GM23338 (cell line): Measurements from ENCODE around the gene PRR20D.
"Not testable (repeated sequence)": the region's sequence is repeated elsewhere in the genome, so short reads cannot be mapped to it uniquely, and the experiment has no call there.

Experiments
- CREB1 ChIP-seq: fragments of 250-450 bp; sonication (Bioruptor Pico); IDR thresholded peaks from 2 replicates; pipeline ENCODE4 v1.5.0; 2020; ENCODE audit warnings: low read depth, mild to moderate bottlenecking, moderate library complexity
- EZH2 ChIP-seq: fragments of 200-600 bp; sonication (generic); IDR thresholded peaks from one replicate; pipeline ENCODE4 v1.8.0; 2017; ENCODE audit warnings: antibody characterized with exemption, mild to moderate bottlenecking, low read depth; ENCODE audit not compliant: unreplicated experiment
- EZH2phosphoT487 ChIP-seq: fragments of 200-600 bp; sonication (generic); IDR thresholded peaks from one replicate; pipeline ENCODE4 v1.8.1; 2018; ENCODE audit warnings: antibody characterized with exemption; ENCODE audit not compliant: unreplicated experiment
- POLR2AphosphoS5 ChIP-seq: IDR thresholded peaks from 2 replicates; pipeline ENCODE4 v1.6.1; 2016; ENCODE audit warnings: antibody characterized with exemption, low read depth
- ZNF331 ChIP-seq: fragments of 250-450 bp; sonication (Bioruptor Pico); IDR thresholded peaks from 2 replicates; pipeline ENCODE4 v1.5.0; 2020; ENCODE audit warnings: low read depth, mild to moderate bottlenecking, moderate library complexity
- TF ChIP-seq, protein P1 (sequence below), 2 experiments: fragments of 200-600 bp in 1 of 2; sonication (generic) in 1 of 2; conservative IDR thresholded peaks; 2 replicates each; pipeline versions ENCODE4 v1.5.1 to v1.6.1; 2016 to 2017; ENCODE audit warnings: antibody characterized with exemption in 2 of 2, low read depth in 2 of 2, mild to moderate bottlenecking in 2 of 2, moderate library complexity in 1 of 2
- TF ChIP-seq, protein P2 (sequence below): IDR thresholded peaks from one replicate; pipeline ENCODE4 v1.6.1; 2018; ENCODE audit warnings: antibody characterized with exemption; ENCODE audit not compliant: unreplicated experiment
- TF ChIP-seq, protein P3 (sequence below): IDR thresholded peaks from 2 replicates; pipeline ENCODE4 v1.6.1; 2016; ENCODE audit warnings: antibody characterized with exemption

DNA sequence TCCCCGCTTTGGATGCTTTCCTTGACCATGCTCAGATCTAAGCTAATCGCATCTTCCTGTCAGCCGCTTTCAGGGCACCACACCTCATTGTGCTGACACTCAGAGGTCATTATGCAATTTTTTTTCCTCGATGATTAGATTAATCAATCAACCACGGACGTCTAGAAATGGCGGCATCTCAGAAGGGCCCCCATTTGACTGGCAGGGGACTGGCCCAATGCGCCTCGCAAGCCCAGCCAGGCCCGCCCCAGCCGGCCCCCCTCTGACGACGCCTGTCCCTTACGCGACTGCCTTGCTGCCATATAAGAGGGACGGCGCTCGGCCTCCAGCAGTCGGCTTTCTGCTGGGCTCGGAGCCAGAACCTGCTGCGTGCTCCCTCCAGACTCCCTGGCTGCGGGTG, 6.5 kb downstream of the PRR20D start, which contains the start of gene PRR20E:
- TF ChIP-seq, protein P1, sequence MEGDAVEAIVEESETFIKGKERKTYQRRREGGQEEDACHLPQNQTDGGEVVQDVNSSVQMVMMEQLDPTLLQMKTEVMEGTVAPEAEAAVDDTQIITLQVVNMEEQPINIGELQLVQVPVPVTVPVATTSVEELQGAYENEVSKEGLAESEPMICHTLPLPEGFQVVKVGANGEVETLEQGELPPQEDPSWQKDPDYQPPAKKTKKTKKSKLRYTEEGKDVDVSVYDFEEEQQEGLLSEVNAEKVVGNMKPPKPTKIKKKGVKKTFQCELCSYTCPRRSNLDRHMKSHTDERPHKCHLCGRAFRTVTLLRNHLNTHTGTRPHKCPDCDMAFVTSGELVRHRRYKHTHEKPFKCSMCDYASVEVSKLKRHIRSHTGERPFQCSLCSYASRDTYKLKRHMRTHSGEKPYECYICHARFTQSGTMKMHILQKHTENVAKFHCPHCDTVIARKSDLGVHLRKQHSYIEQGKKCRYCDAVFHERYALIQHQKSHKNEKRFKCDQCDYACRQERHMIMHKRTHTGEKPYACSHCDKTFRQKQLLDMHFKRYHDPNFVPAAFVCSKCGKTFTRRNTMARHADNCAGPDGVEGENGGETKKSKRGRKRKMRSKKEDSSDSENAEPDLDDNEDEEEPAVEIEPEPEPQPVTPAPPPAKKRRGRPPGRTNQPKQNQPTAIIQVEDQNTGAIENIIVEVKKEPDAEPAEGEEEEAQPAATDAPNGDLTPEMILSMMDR (conservative IDR thresholded peaks at IDR 0.05; ENCODE audit: low read depth in 2 of 2) = not testable (repeated sequence)
- TF ChIP-seq ZNF331 (CRISPR knock-in tag); POLR2AphosphoS5; EZH2; CREB1; EZH2phosphoT487: not testable (repeated sequence)
- TF ChIP-seq, protein P2, sequence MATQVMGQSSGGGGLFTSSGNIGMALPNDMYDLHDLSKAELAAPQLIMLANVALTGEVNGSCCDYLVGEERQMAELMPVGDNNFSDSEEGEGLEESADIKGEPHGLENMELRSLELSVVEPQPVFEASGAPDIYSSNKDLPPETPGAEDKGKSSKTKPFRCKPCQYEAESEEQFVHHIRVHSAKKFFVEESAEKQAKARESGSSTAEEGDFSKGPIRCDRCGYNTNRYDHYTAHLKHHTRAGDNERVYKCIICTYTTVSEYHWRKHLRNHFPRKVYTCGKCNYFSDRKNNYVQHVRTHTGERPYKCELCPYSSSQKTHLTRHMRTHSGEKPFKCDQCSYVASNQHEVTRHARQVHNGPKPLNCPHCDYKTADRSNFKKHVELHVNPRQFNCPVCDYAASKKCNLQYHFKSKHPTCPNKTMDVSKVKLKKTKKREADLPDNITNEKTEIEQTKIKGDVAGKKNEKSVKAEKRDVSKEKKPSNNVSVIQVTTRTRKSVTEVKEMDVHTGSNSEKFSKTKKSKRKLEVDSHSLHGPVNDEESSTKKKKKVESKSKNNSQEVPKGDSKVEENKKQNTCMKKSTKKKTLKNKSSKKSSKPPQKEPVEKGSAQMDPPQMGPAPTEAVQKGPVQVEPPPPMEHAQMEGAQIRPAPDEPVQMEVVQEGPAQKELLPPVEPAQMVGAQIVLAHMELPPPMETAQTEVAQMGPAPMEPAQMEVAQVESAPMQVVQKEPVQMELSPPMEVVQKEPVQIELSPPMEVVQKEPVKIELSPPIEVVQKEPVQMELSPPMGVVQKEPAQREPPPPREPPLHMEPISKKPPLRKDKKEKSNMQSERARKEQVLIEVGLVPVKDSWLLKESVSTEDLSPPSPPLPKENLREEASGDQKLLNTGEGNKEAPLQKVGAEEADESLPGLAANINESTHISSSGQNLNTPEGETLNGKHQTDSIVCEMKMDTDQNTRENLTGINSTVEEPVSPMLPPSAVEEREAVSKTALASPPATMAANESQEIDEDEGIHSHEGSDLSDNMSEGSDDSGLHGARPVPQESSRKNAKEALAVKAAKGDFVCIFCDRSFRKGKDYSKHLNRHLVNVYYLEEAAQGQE = not testable (repeated sequence)
- TF ChIP-seq, protein P3, sequence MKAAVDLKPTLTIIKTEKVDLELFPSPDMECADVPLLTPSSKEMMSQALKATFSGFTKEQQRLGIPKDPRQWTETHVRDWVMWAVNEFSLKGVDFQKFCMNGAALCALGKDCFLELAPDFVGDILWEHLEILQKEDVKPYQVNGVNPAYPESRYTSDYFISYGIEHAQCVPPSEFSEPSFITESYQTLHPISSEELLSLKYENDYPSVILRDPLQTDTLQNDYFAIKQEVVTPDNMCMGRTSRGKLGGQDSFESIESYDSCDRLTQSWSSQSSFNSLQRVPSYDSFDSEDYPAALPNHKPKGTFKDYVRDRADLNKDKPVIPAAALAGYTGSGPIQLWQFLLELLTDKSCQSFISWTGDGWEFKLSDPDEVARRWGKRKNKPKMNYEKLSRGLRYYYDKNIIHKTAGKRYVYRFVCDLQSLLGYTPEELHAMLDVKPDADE = not testable (repeated sequence)
